MM.1S (cell line): Measurements from ENCODE around the gene RPS3.
"Not testable (repeated sequence)": the region's sequence is repeated elsewhere in the genome, so short reads cannot be mapped to it uniquely, and the experiment has no call there.

ENCODE experiments used
- CTCF ChIP-seq: fragments of 300-600 bp; sonication (generic); IDR thresholded peaks from 2 replicates; pipeline ENCODE4 v1.5.1; 2016; ENCODE audit warnings: antibody characterized with exemption, low read length, mixed read lengths
- EZH2 ChIP-seq: fragments of 300-600 bp; sonication (generic); optimal IDR thresholded peaks from 2 replicates; pipeline ENCODE3; 2017; ENCODE audit warnings: low read depth, mild to moderate bottlenecking, antibody characterized with exemption, low read length, mixed read lengths

- TF ChIP-seq CTCF, EZH2: not testable (repeated sequence)
Measured at GRCh38 chr11:75413146-75413545, 13.8 kb downstream of the RPS3 start.
